KMS-11 (cell line): ENCODE data around the gene EML1.

Experiments used
- H2AFZ ChIP-seq: fragments of 200-600 bp; sonication (generic); 2 replicates; pipeline ENCODE4 v1.6.1; 2016; ENCODE audit warnings: antibody characterized with exemption, mixed run types, low read depth
- H3K27ac ChIP-seq: fragments of 200-600 bp; sonication (generic); 2 replicates; pipeline ENCODE4 v1.6.1; 2016; ENCODE audit warnings: mild to moderate bottlenecking, mixed run types
- H3K27me3 ChIP-seq: fragments of 200-600 bp; sonication (generic); 2 replicates; pipeline ENCODE4 v1.6.1; 2017; ENCODE audit warnings: mild to moderate bottlenecking, low read depth, mixed run types, moderate library complexity; ENCODE audit not compliant: insufficient read depth
- H3K36me3 ChIP-seq: fragments of 200-600 bp; sonication (generic); 2 replicates; pipeline ENCODE4 v1.6.1; 2017; ENCODE audit warnings: mild to moderate bottlenecking, mixed run types; ENCODE audit not compliant: insufficient read depth
- H3K4me1 ChIP-seq: fragments of 200-600 bp; sonication (generic); 2 replicates; pipeline ENCODE4 v1.6.1; 2016; ENCODE audit warnings: mild to moderate bottlenecking, low read depth, mixed run types; ENCODE audit not compliant: poor library complexity, severe bottlenecking
- H3K4me2 ChIP-seq: fragments of 200-600 bp; sonication (generic); 2 replicates; pipeline ENCODE4 v1.7.0; 2016; ENCODE audit warnings: mild to moderate bottlenecking, mixed run types
- H3K4me3 ChIP-seq: fragments of 200-600 bp; sonication (generic); IDR thresholded peaks from 2 replicates; pipeline ENCODE4 v1.6.1; 2017; ENCODE audit warnings: low read depth, low read length, mixed read lengths; ENCODE audit not compliant: insufficient read depth
- H3K79me2 ChIP-seq: fragments of 200-600 bp; sonication (generic); 2 replicates; pipeline ENCODE4 v1.6.1; 2016; ENCODE audit warnings: low read depth, mixed run types; ENCODE audit not compliant: insufficient read depth
- H3K9ac ChIP-seq: fragments of 200-600 bp; sonication (generic); 2 replicates; pipeline ENCODE4 v1.6.1; 2016; ENCODE audit warnings: mild to moderate bottlenecking, mixed run types
- H4K20me1 ChIP-seq: fragments of 200-600 bp; sonication (generic); 2 replicates; pipeline ENCODE4 v1.6.1; 2016; ENCODE audit warnings: mild to moderate bottlenecking, mixed run types; ENCODE audit not compliant: insufficient read depth
- CTCF ChIP-seq: fragments of 200-600 bp; sonication (generic); conservative IDR thresholded peaks from 2 replicates; pipeline ENCODE4 v1.6.1; 2017; ENCODE audit warnings: low read depth, mild to moderate bottlenecking, antibody characterized with exemption, low read length, moderate library complexity, mixed read lengths

The EML1 gene

DNA sequence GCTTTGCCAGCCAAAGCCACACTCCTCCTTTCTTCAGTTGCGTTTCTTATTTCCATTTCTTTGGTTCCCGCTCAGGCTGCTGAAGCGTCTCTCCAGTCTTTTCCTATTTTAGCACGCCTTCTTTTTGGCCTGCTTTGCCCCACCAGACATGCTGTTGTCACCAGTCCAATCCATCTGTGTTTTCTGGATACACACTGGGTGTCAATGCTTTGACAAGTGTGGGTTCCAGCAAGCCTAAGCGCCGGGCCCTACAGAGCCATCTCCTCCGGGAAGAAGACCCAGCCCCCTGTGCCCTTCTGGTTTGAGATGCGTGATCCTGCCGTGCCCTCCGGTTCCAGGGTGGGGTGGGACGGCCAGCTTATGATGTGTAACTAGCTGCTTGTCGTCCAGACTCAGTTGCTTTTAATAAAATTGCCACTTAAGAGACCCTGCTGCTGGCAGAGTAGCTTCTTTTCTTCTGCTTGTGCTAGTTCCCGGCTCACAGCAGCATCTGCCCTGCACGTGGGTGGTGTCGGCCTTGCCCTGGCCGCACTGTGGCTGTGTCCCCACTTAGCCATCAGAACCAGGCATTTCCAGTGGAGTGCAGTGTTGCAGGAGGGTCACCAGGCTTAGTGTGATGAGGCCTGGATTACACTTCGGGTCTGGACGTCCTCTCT lies 29.7 kb downstream of the EML1 start:
- H2AFZ ChIP-seq = no peak overlapping the region
- H4K20me1 ChIP-seq = no peaks in the 10 kb centered on the region
- H3K79me2 ChIP-seq = no peaks in the 10 kb centered on the region
- H3K4me1 ChIP-seq = peaks cover 15% of the 10 kb centered on the region
- no peak overlapping the region for H3K27ac ChIP-seq
- no peaks in the 10 kb centered on the region for H3K27me3 ChIP-seq
- H3K9ac ChIP-seq = no peak overlapping the region
- H3K4me2 ChIP-seq = no peak overlapping the region; the same call in 1 of the 2 replicates
- H3K4me3 ChIP-seq = no peak overlapping the region
- no peak for TF ChIP-seq CTCF
- no peaks in the 10 kb centered on the region for H3K36me3 ChIP-seq

- Histone ChIP-seq H3K27me3 (no peaks in the 10 kb centered on the region), H3K4me3 (no peak overlapping the region), H3K9ac (no peak overlapping the region), H3K4me2 (no peak overlapping the region), H3K4me1 (peaks cover 27% of the 10 kb centered on the region), H3K36me3 (no peaks in the 10 kb centered on the region), H2AFZ (no peak overlapping the region), H3K79me2 (no peaks in the 10 kb centered on the region), H3K27ac (no peak overlapping the region), H4K20me1 (no peaks in the 10 kb centered on the region)
- no peak for TF ChIP-seq CTCF
Observed at GRCh38 chr14:99824776-99825175, 31.6 kb downstream of the EML1 start.

GRCh38 chr14:99829450-99829849 lies 36.2 kb downstream of the EML1 start:
- Histone ChIP-seq H3K9ac (no peak overlapping the region), H3K36me3 (no peaks in the 10 kb centered on the region), H4K20me1 (no peaks in the 10 kb centered on the region), H3K27ac (no peak overlapping the region), H2AFZ (no peak overlapping the region), H3K79me2 (no peaks in the 10 kb centered on the region), H3K4me3 (no peak overlapping the region), H3K4me1 (peaks cover 18% of the 10 kb centered on the region), H3K4me2 (no peak overlapping the region; the same call in 1 of the 2 replicates), H3K27me3 (no peaks in the 10 kb centered on the region)
- no peak for TF ChIP-seq CTCF

DNA sequence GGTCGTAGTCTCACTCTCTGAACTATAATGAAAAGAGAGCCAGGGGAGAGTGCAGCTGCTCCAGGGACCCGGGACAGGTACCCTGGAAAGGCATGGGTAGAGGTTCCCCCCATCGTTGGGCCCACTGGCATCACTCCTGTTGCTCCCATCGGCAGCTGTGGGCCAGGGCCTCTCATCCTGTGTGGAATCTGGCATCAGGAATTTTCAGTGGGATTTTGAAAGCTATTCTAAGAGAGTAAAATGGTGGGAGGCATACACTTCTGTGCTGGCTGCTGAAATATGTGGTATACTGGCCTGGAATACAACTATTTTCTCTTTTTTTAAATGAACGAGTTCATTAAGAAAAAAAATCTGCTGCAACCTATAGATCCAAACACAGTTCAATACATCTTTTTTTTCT lies 38.1 kb downstream of the EML1 start:
- H3K4me1 ChIP-seq = peaks cover 18% of the 10 kb centered on the region
- H2AFZ ChIP-seq = no peak overlapping the region
- H4K20me1 ChIP-seq = no peaks in the 10 kb centered on the region
- no peak overlapping the region for H3K9ac ChIP-seq
- no peak overlapping the region for H3K27ac ChIP-seq
- no peaks in the 10 kb centered on the region for H3K36me3 ChIP-seq
- no peaks in the 10 kb centered on the region for H3K79me2 ChIP-seq
- H3K27me3 ChIP-seq = no peaks in the 10 kb centered on the region
- no peak overlapping the region for H3K4me2 ChIP-seq
- TF ChIP-seq CTCF = no peak
- H3K4me3 ChIP-seq = no peak overlapping the region
